WTC11 (cell line): ENCODE data around the gene AGMAT.

Source experiments
- CBFB ChIP-seq: sonication (generic); formaldehyde crosslinking; IDR thresholded peaks from 2 replicates; pipeline ENCODE4 v1.8.1; 2022; ENCODE audit warnings: mild to moderate bottlenecking, low read depth, missing genetic modification reagents
- ELF4 ChIP-seq: sonication (generic); formaldehyde crosslinking; IDR thresholded peaks from 2 replicates; pipeline ENCODE4 v1.8.1; 2022; ENCODE audit warnings: low read depth, mild to moderate bottlenecking, moderate library complexity, missing genetic modification reagents
- NFYB ChIP-seq: sonication (generic); formaldehyde crosslinking; conservative IDR thresholded peaks from 2 replicates; pipeline ENCODE4 v1.8.0; 2022; ENCODE audit warnings: low read depth, missing genetic modification reagents
- ZNF219 ChIP-seq: sonication (generic); formaldehyde crosslinking; IDR thresholded peaks from 2 replicates; pipeline ENCODE4 v1.8.0; 2023; ENCODE audit warnings: missing genetic modification reagents, mild to moderate bottlenecking, borderline replicate concordance
- TF ChIP-seq, protein P1 (sequence below): fragments of 200-600 bp; IDR thresholded peaks from 2 replicates; pipeline ENCODE4 v1.8.0; 2022; ENCODE audit warnings: antibody characterized with exemption
- TF ChIP-seq, protein P2 (sequence below): sonication (generic); formaldehyde crosslinking; conservative IDR thresholded peaks from 2 replicates; pipeline ENCODE4 v1.8.1; 2022; ENCODE audit warnings: mild to moderate bottlenecking, missing genetic modification reagents
- TF ChIP-seq, protein P3 (sequence below): sonication (generic); formaldehyde crosslinking; IDR thresholded peaks from 2 replicates; pipeline ENCODE4 v1.8.1; 2022; ENCODE audit warnings: low read depth, mild to moderate bottlenecking, moderate library complexity, missing genetic modification reagents, borderline replicate concordance
- TF ChIP-seq, protein P4 (sequence below): sonication (generic); formaldehyde crosslinking; IDR thresholded peaks from 2 replicates; pipeline ENCODE4 v1.8.1; 2022; ENCODE audit warnings: missing genetic modification reagents, borderline replicate concordance

DNA sequence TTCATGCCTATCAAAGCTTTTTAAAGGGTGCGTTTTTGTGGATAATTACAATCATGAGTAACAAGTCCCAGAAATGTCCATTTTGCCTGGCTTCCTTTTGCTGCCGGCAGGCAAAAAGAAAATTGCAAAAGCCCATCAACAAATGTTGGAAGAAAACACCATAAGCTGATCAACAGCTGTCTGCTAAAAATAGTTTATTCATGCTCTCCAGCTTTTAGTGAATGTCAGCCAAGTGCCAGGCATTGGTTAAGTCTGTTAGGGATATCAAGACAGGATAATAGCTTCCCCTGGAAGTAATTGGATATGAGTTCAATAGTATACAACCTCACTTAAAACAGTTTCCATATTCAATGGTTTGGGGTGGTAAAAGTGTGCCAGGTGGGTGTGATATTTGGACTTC, 13.6 kb upstream of the AGMAT start:
- TF ChIP-seq, protein P1, sequence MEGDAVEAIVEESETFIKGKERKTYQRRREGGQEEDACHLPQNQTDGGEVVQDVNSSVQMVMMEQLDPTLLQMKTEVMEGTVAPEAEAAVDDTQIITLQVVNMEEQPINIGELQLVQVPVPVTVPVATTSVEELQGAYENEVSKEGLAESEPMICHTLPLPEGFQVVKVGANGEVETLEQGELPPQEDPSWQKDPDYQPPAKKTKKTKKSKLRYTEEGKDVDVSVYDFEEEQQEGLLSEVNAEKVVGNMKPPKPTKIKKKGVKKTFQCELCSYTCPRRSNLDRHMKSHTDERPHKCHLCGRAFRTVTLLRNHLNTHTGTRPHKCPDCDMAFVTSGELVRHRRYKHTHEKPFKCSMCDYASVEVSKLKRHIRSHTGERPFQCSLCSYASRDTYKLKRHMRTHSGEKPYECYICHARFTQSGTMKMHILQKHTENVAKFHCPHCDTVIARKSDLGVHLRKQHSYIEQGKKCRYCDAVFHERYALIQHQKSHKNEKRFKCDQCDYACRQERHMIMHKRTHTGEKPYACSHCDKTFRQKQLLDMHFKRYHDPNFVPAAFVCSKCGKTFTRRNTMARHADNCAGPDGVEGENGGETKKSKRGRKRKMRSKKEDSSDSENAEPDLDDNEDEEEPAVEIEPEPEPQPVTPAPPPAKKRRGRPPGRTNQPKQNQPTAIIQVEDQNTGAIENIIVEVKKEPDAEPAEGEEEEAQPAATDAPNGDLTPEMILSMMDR: no peak
- TF ChIP-seq ELF4 (CRISPR knock-in tag): no peak
- TF ChIP-seq, protein P2, sequence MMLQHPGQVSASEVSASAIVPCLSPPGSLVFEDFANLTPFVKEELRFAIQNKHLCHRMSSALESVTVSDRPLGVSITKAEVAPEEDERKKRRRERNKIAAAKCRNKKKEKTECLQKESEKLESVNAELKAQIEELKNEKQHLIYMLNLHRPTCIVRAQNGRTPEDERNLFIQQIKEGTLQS (CRISPR knock-in tag): no peak
- TF ChIP-seq, protein P3, sequence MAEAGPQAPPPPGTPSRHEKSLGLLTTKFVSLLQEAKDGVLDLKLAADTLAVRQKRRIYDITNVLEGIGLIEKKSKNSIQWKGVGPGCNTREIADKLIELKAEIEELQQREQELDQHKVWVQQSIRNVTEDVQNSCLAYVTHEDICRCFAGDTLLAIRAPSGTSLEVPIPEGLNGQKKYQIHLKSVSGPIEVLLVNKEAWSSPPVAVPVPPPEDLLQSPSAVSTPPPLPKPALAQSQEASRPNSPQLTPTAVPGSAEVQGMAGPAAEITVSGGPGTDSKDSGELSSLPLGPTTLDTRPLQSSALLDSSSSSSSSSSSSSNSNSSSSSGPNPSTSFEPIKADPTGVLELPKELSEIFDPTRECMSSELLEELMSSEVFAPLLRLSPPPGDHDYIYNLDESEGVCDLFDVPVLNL: no peak
- TF ChIP-seq, protein P4, sequence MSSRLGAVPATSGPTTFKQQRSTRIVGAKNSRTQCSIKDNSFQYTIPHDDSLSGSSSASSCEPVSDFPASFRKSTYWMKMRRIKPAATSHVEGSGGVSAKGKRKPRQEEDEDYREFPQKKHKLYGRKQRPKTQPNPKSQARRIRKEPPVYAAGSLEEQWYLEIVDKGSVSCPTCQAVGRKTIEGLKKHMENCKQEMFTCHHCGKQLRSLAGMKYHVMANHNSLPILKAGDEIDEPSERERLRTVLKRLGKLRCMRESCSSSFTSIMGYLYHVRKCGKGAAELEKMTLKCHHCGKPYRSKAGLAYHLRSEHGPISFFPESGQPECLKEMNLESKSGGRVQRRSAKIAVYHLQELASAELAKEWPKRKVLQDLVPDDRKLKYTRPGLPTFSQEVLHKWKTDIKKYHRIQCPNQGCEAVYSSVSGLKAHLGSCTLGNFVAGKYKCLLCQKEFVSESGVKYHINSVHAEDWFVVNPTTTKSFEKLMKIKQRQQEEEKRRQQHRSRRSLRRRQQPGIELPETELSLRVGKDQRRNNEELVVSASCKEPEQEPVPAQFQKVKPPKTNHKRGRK (CRISPR knock-in tag): no peak
- no peak for TF ChIP-seq NFYB (CRISPR knock-in tag)
- TF ChIP-seq ZNF219 (CRISPR knock-in tag): no peak
- no peak for TF ChIP-seq CBFB (CRISPR knock-in tag)
